Stomach (tissue), 9 donors: ENCODE measurements around the gene KBTBD8. TPM values are rescaled to one million over a fixed set of nuclear protein-coding genes. Genes with fewer than 3 reads are reported as not detected.

Source experiments
- DNase-seq, 2 donors: peaks; one replicate each; pipeline versions ENCODE4 v3.0.0 to v3.0.0-alpha.2; 2013 to 2019
- H3K27ac ChIP-seq, 5 donors: fragments of 200-600 bp in 4 of 5; sonication (generic) in 4 of 5; one replicate each; pipeline ENCODE4 v1.5.1; 2013 to 2019; ENCODE audit warnings: mild to moderate bottlenecking in 1 of 5, moderate library complexity in 1 of 5
- H3K27me3 ChIP-seq, 3 donors: fragments of 200-600 bp; sonication (generic); one replicate each; pipeline ENCODE4 v1.5.1; 2017 to 2019; ENCODE audit warnings: mixed run types in 1 of 3
- H3K36me3 ChIP-seq, 4 donors: fragments of 200-600 bp; sonication (generic); 1 replicate in 3 of 4; 2 replicates in 1 of 4; pipeline ENCODE4 v1.5.1; 2016 to 2019
- H3K4me1 ChIP-seq, 4 donors: fragments of 200-600 bp; sonication (generic); one replicate each; pipeline ENCODE4 v1.5.1; 2016 to 2019
- H3K4me3 ChIP-seq, 4 donors: fragments of 200-600 bp; sonication (generic) in 3 of 4; one replicate each; pipeline ENCODE4 v1.5.1; 2016 to 2019; ENCODE audit warnings: mild to moderate bottlenecking in 1 of 4
- H3K9me3 ChIP-seq, 4 donors: fragments of 200-600 bp; sonication (generic); one replicate each; pipeline ENCODE4 v1.5.1; 2016 to 2019
- CTCF ChIP-seq, 7 experiments: fragments of 450-650 bp in 4 of 7; fragments of 200-600 bp in 3 of 7; sonication (generic) in 3 of 7; IDR thresholded peaks; one replicate each; pipeline ENCODE4 v1.5.1; 2016 to 2019; ENCODE audit warnings: antibody characterized with exemption in 7 of 7, control low read depth in 2 of 7, mild to moderate bottlenecking in 1 of 7
- EP300 ChIP-seq: sonication (generic); formaldehyde crosslinking; IDR thresholded peaks from one replicate; pipeline ENCODE4 v1.6.1; 2017; ENCODE audit warnings: antibody characterized with exemption
- POLR2A ChIP-seq, 4 donors: fragments of 450-650 bp; IDR thresholded peaks; one replicate each; pipeline ENCODE4 v1.6.1; 2016; ENCODE audit warnings: antibody characterized with exemption in 4 of 4, control low read depth in 2 of 4, mild to moderate bottlenecking in 1 of 4, moderate library complexity in 1 of 4
- POLR2AphosphoS5 ChIP-seq, 3 donors: sonication (generic); formaldehyde crosslinking; IDR thresholded peaks; one replicate each; pipeline ENCODE4 v1.6.1; 2016; ENCODE audit warnings: antibody characterized with exemption in 3 of 3
- WGBS, 5 donors: extraction: QIAGEN DNeasy Blood & Tissue Kit in 3 of 5; methylation state at CpG; one replicate each; pipeline versions ENCODE4 v1.1.5 to v1.1.7; 2013 to 2018; 5-methylcytosine and 5-hydroxymethylcytosine counted together
- intact Hi-C: fragments of 100-400 bp; cut with DNase I; formaldehyde crosslinking; loops from one replicate; pipeline ENCODE4 v1.15.1; 2023; ENCODE audit warnings: low total_unique reads
- polyA plus RNA-seq, 3 donors: library from polyadenylated mRNA; stranded (reverse); fragments of 200-250 nt; gene quantifications; one replicate each; pipeline ENCODE4 v1.2.3, GENCODE V29; 2013
- total RNA-seq, 5 donors: library from RNA; depleted of rRNA; stranded (reverse); fragments of >200 nt; gene quantifications; one replicate each; pipeline versions ENCODE4 v1.1.0 to v1.2.3, GENCODE V29; 2014 to 2016
- donor health status: healthy with polysubstance abuse.
- donor health status: Bipolar disorder and iron deficiency.
- donor health status: healthy.

Gene KBTBD8
- total and polyA plus RNA-seq, 8 donors = 0.45 to 2.2 (median 0.67) TPM; not detected in 2

DNA sequence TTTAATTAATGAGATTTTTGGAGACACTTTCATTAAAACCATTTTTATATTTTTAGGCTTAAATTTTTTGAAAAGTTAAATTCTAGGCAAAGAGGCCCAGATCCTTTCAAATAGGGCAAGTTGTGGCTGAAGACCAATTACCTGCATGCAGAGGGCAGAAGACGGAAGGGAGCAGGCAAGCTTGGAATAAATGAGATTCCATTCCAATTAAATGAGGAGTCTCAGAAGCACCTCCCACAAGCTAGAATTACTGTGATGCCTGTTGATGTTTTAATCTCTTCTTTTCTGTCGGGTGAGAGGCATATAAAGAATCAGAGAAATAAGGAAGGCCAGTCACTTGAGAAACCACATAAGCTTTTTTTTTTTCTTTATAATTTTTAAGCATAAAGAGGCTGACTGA is 46.8 kb downstream of the KBTBD8 start:
- WGBS, 5 donors = 58 to 79% (median 70%) methylated on average over 2 of the region's 2 CpGs
- Histone ChIP-seq H3K4me3 (no peak overlapping the region), H3K27me3 (no peaks in the 10 kb centered on the region), H3K36me3 (no peaks in the 10 kb centered on the region), H3K27ac (no peak overlapping the region), H3K4me1 (no peaks in the 10 kb centered on the region), H3K9me3 (peaks cover 0 to 4% (median 0%) of the 10 kb centered on the region in 4 donors)
- no peak for DNase-seq
- intact Hi-C loops = no loop called here
- no peak for TF ChIP-seq CTCF (IDR thresholded peaks at IDR 0.05)
- TF ChIP-seq POLR2A (IDR thresholded peaks at IDR 0.05) = no peak
- no peak for TF ChIP-seq EP300
- no peak for TF ChIP-seq POLR2AphosphoS5 (IDR thresholded peaks at IDR 0.05)

DNA sequence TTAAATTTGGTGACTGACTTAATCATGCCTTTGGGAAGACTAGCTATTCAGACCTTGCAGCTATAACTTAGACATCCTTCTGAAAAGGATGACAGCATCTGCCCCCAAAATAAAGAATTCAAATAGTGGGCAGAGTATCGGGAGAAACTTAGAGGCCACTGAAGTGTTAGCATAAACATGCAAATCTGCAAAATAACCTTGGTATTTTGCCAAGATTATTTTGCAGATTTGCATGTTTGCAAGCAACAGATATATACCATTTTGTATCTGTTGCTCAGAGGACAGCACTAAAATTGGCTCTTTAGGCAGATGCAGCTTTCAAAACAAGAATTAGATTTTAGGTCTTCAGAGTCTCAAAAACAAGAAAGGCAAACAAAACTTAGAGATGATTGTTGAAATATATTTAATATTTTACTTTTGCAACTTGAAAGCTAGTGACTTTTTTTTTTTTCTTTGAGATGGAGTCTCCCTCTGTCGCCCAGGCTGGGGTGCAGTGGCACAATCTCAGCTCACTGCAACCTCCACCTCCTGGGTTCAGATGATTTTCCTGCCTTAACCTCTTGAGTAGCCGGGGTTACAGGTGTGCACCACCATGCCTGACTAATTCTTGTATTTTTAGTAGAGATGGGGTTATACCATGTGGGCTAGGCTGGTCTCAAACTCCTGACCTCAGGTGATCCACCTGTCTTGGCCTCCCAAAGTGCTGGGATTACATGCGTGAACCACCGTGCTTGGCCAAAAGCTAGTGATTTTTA is 47.8 kb downstream of the KBTBD8 start:
- Histone ChIP-seq H3K4me1 (no peaks in the 10 kb centered on the region), H3K27ac (no peak overlapping the region), H3K9me3 (peaks cover 0 to 3% (median 0%) of the 10 kb centered on the region in 4 donors), H3K27me3 (no peaks in the 10 kb centered on the region), H3K36me3 (no peaks in the 10 kb centered on the region), H3K4me3 (no peak overlapping the region)
- DNase-seq = no peak
- no peak for TF ChIP-seq CTCF (IDR thresholded peaks at IDR 0.05)
- no peak for TF ChIP-seq EP300
- no peak for TF ChIP-seq POLR2A (IDR thresholded peaks at IDR 0.05)
- TF ChIP-seq POLR2AphosphoS5 (IDR thresholded peaks at IDR 0.05) = no peak
- WGBS, 5 donors = 83 to 95% (median 86%) methylated on average over 5 of the region's 5 CpGs
- intact Hi-C loops = no loop called here

GRCh38 chr3:67047051-67047450 is 48.9 kb downstream of the KBTBD8 start:
- TF ChIP-seq POLR2A (IDR thresholded peaks at IDR 0.05) = no peak
- no peak for TF ChIP-seq POLR2AphosphoS5 (IDR thresholded peaks at IDR 0.05)
- no peak for TF ChIP-seq EP300
- TF ChIP-seq CTCF (IDR thresholded peaks at IDR 0.05) = no peak
- intact Hi-C loops = no loop called here
- Histone ChIP-seq H3K36me3 (no peaks in the 10 kb centered on the region), H3K27ac (no peak overlapping the region), H3K27me3 (no peaks in the 10 kb centered on the region), H3K4me3 (no peak overlapping the region), H3K4me1 (no peaks in the 10 kb centered on the region), H3K9me3 (peaks cover 0 to 3% (median 0%) of the 10 kb centered on the region in 4 donors)
- 80 to 86% (median 83%) methylated on average over 2 of the region's 2 CpGs for WGBS, 5 donors
- no peak for DNase-seq

DNA sequence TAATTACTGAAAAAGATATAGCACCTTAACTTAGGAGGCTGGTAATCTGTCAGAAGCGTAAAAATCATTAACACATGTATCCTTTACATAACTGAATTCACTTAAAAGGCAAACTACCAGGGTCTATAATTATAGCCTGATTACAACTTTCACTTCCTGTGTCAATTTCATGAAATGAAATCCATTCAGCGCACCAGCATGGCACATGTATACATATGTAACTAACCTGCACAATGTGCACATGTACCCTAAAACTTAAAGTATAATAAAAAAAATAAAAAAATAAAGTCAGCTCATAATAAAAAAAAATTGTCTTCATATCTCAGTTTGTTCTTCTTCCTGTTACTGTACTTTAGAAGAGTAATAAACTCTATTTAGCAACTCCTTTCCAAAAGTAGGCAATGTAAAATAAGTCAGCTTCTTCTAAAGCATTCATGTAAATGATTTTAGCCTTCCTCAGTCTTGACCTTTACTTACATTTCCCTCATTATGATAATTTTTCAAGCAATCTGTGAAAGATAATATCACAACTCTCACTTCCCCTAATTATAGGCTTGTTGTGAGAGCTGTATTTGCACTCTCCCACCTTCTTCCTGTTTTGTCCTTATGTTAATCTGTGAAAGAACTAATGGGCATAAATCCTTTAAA is 50.1 kb downstream of the KBTBD8 start:
- TF ChIP-seq POLR2AphosphoS5 (IDR thresholded peaks at IDR 0.05) (no peak), CTCF (IDR thresholded peaks at IDR 0.05) (no peak), POLR2A (IDR thresholded peaks at IDR 0.05) (no peak), EP300 (no peak)
- H3K9me3 ChIP-seq = peaks cover 0 to 3% (median 0%) of the 10 kb centered on the region in 4 donors
- no peak overlapping the region for H3K4me3 ChIP-seq
- intact Hi-C loops = no loop called here
- no peak for DNase-seq
- H3K36me3 ChIP-seq = no peaks in the 10 kb centered on the region
- no peaks in the 10 kb centered on the region for H3K27me3 ChIP-seq
- H3K4me1 ChIP-seq = no peaks in the 10 kb centered on the region
- 72 to 90% (median 85%) methylated on average over 2 of the region's 2 CpGs for WGBS, 5 donors
- H3K27ac ChIP-seq = no peak overlapping the region
